Dedifferentiated amniotic fluid mesenchymal stem cell (primary cell): Measurements from ENCODE around the gene SFR1.

ENCODE experiments used
- DNase-seq: peaks from one replicate; pipeline ENCODE4 v3.0.0-alpha.2; 2016; ENCODE audit errors: extremely low spot score

The SFR1 gene, protein sequence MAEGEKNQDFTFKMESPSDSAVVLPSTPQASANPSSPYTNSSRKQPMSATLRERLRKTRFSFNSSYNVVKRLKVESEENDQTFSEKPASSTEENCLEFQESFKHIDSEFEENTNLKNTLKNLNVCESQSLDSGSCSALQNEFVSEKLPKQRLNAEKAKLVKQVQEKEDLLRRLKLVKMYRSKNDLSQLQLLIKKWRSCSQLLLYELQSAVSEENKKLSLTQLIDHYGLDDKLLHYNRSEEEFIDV

DNA sequence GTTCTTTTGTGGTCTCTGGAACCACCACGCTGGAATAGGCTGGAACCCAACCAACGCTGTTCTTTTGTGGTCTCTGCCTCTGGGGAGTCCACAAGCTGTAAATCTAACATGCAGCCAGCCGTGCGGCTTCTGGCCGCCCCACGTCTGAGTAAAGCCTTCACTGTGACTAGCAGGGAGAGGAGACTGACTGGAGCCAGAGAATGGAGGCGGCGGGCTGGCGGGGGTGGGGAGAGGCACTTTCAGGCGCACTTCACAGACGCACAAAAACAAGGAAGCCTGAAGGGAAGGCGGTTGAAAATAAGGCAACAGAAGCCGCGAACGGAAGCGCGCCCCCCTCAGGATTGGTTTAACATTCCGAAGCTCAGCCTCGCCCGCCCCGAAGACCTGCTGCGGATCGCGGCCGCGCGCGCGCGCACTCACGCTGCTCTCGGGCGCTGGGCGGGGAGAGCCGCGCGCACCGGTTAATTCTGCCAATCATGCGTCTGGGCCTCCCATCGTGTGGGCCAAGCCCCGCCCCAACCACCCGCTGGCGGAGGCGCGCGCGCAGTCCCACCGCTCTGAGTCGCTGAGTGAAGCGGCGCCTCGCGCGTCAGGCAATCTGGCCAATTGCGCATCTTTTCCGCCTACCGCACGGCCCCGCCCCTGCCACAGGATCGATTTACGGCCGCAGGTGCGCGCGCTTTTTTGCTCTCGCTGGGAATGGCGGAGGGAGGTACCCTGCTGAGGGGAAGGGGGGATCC, at the start of gene SFR1:
Gene SFR1, plus strand, starts transcription at position 687 of the 740 bp plus-strand sequence. Its CDS starts 13 bp downstream, at position 700.
- peak; percentile 96 for DNase-seq

DNA sequence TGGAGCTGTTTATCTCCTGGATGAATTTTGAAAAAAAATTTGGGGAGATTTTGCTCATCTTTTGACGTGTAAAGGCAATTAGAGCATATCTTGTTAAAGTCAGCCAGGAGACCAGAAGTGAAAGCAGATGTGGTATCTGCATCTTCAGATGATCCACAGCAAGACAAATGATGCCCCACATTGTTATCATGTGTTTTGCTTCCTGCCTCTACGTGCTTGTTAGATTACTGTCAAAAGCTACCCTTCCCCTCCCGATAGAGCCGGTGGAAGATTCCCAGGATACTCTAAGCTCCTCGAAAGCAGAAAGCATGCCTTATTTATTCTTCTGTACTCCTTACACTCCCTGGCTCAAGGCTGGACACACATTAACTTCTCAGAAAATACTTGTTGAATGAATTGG, 49.2 kb upstream of the SFR1 start:
- no peak for DNase-seq

DNA sequence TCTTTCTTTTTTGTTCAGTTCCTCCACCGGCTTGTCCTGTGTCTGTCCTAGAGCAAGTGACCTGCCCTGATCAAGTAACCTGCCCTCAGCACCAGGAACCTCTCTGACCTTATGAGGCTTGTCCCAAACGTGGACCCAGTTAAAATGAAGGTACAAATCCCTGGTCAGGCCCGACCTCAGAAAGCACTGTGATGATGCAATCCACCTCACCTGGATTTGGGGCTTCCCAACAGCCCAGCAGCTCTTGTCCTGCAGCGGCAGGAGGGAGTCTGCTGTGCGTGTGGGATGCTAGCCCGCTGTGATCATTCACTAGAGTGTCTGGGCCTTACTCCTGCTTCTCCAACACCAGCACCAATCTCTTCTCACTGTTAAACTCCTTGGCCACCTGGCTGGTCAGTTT, 47.5 kb upstream of the SFR1 start:
- DNase-seq = no peak

DNA sequence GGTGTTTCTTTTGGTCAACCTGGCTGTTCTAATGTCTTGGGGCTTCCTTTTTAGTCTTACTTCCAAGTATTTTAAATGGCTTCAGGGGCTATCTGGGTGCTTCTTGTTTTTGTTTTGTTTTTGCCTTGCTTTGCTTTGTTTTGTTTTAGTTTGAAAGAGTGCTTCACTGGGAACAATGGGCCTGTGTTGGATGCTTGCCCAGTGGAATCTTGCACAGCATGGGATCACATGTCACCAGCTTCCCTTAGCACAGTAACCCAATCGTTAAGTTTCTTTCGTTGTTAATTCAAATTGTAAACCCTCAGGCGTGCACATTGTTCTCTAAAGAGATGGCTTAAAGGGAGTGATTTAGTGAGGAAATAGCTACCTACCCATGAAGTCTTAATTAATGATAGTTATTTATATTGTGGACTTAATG, 45.2 kb upstream of the SFR1 start:
- DNase-seq = no peak

DNA sequence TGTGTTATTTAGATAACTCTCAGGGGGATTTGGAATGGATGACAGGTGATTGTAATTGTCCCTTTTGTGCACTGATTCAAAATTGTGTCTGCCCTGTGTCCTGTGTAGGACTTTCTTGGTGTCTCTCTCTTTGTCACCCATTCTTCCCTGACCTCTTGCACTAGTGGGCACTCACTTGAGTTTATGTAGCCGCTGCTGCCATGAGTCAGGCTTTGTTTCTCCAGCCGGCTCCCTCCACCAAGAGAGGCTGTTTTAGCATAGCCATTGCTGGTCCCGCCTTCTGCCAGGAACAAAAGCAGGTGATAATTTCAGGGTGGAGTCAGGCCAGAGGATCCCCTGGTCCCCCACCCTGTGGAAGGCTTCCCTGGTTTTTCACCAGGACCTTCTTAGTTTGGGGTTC, 44.7 kb upstream of the SFR1 start:
- no peak for DNase-seq

DNA sequence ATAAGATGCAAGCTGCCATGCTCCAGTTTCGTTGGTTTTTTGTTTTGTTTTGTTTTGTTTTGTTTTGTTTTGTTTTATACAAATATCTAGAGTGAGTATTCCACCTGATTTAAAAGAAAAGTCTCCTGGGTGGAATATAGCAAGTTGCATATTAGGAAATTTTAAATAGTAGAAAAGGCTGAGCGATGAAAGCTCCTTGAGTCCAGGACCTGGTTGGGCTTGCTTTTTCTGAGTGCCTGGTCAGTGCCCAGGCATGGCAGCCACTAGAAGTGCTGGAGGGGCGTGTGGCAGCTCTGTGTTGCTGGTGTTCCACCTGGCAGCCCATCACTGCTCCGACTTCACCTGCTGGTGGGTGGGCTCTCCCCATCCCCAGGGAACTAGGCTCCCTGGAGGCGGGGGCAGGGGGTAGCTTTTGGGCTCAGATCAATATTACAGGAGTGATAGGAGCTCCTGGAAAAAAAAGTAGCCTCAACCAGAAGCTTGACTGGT, 44.3 kb upstream of the SFR1 start:
- no peak for DNase-seq

DNA sequence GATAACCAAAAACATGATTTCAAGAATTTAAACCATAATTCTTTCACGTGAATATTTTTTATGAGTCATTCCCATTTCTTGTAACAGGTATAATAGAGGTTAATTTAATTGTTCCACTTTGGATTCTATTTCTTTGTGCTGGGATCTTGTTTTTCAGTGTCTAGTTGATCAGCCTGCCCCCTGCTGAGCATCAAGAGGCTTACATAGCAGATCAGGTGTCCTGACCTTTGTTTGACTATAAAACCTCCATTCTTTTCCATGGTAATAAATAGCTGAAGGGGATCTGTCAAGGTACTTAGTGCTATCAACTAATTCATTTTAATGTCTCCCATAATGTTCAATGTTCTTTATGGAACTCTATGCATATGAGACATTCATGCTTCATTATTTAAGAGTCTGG, 41.2 kb upstream of the SFR1 start:
- no peak for DNase-seq

DNA sequence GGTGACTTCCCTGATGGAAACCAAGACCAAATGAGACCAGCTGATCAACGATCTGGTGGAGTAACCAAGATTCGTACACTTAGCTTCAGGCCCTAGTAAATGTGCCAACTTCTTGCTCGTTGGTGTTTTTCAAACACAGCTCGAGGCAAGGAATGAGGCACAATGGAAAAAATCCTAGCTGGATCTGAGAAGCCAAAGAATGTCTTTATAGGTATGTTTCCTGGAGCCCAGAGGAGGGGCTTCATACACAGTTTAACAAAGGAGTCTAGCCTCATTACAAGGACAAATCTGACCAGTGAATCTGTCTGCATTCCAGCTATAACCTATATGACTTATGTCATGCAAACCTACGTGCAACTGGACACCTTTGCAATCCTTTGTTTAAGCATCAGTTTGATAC, 40.0 kb upstream of the SFR1 start:
- DNase-seq = no peak

DNA sequence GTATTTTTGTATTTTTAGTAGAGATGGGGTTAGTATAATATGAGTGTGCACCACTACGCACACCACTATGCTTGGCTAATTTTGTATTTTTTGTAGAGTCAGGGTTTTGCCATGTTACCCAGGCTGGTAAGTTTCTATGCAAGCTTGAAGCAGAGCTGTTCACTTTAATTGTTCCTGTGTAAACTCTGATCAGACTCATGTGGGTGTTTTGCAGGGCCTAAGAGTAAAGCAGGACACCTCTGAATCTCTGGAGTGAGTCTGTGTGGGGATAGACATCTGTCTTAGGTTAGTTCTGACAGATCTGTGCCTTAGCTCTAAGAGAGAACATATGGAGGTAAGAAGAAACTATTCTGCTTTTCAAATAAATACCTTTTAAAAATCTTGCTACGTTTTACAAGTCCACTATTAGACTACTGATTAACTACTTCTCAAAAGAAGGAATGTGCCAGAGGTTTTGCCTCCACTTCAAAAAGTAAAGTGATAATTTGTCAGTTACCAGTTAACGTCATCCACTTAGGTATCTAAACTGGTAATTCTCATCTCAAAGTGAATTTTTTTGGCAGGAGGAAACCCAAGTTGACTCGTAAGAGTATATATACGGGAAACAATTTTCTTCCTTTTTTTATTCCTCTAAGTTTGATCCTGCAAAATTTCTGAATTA, 37.4 kb upstream of the SFR1 start:
- no peak for DNase-seq

DNA sequence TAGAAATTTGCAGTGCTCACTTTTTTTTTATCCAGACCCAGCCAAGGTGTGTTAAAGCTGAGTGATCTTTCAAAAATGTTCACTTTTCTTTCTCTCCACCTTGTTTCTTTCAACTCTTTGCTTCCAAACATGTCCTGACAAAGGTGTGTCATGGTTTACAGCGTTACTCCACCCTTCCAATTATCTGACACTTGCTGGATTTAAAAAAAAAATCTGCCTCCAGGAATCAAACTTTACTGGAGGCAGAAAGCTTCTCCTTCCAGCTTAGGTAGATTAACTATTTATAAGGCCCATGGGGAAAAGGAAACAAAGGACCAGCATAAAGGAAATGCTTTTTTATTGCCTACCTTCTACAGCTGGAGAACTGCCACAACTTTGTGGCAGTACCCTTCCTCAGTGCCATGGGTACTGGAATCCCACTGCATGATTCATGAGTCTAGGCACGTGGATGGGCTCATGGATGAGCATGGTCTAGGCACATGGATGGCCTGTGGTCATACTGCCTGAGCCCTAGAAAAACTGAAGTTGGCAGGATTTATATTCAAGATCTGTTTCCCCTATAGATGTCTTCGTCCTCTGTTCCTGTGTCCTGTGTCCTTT, 36.1 kb upstream of the SFR1 start, which contains the start of gene COL17A1:
Gene COL17A1, minus strand, starts transcription at position 80 of the 600 bp plus-strand sequence. CDS start 5,207 bp downstream, outside the sequence.
- DNase-seq = no peak

DNA sequence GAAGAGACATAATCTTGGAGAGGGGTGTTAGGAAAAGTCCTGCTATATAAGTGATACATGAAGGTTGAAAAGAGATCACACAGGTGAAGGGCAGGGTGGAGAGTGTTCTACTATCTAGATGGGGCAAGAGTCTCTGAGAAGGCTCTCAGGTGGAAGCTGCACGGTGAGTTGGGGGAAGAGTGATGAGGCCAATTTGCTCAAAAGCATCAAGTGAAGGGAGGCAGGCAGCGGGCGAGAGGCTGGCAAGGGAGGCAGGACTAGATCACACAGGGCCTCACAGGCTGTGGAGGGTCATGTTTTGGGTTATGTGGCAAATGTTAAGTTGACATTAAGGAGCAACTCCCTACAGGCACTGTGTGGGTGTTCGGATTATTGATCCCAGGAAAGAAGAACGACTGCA, 33.7 kb upstream of the SFR1 start:
- no peak for DNase-seq

DNA sequence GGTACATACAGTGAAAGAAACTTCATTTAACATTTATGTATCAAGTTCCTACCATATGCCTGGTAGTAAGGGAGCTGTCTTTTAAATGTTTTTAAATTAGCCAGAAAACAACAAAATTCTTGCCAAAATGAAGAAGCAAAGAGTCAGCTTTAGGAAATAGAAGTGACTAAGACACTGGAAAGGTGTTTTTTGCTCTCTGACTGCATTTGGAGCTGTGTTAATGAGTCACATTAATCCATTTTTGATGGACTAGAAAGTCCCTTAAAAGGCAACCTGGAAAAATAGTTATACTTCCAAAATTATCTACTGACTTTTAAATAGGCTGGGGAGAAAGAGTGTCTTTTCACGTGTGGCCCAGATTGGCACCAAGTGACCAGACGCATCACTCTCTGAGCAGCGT, 32.4 kb upstream of the SFR1 start:
- no peak for DNase-seq

DNA sequence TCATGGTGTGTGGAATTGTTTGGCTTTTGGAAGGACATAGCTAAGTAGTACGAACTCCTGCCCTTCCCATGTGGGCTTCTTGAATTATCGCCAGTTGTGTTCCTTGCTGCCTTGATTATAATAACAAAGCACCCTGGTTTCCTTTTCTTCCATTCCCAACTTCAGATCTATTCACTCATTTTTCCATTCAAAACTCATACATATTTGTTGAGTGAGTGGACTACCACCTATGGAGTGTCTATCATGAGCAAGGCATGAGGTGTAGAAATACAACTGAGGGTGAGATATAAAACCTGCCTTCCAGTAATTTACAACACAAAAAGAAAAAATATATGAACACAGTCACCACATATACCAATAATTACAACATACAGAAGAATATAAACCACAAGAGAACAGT, 31.4 kb upstream of the SFR1 start:
- no peak for DNase-seq

DNA sequence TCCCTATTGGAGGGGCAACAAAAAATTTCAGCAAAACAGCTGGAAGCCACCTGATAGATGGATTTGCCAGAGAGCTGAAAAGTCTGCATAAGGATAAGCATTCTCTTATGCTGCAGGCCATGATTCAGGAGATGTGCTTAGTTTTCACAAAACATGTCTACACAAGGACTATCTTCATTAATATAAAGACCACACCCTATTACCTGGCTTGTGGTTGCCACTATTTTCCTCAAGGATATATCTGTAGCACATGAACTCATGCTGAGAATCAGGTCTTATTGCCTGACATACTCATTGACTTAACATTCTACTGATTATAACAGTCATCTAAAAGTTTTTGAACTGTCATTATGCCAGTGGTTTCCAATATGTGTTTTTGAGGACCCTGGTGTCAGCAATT, 29.2 kb upstream of the SFR1 start:
- DNase-seq = no peak

DNA sequence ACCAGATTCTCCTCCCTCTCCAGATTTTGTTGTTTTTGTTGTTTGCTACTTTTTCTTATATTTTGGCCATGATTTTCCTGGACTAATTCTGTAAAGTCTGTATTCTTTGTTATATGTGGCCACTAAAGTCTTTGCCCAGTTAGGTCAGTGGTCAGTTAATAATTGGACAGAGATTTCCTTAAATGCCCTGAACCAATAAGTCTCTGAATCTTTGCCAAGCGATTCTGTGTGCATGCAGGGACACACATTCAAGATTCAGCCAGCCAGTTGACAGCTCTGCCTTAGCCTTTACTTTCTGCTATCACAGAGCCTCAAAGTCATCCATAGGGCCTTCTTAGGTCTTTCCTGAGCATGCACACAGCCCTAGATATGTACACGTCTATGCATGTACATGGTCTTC, 25.3 kb upstream of the SFR1 start:
- DNase-seq = no peak

DNA sequence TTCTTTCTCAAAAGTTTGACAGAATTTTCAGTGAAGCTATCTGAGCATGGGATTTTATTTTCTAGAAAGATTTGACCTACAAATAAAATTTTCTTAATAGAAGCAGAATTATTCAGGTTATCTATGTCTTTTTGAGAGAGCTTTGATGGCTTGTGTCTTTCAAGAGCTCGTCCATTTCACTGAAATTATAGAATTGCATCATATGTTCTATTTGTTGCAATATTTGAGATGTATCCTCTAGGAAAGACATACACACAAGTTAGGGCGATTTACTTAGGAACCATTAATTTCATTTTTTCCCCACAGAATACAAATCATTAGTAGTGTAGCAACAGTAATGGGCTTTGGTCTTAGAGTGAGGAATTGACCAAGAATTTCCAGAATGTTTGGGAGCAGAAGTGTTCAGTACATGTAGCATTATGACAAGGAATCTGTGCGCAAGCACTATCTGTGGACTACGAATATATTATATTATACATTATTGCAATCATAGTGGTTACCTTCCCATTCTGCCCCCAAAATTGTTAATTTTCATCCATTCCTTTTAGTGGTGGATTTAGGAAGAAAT, 23.5 kb upstream of the SFR1 start:
- DNase-seq = no peak

DNA sequence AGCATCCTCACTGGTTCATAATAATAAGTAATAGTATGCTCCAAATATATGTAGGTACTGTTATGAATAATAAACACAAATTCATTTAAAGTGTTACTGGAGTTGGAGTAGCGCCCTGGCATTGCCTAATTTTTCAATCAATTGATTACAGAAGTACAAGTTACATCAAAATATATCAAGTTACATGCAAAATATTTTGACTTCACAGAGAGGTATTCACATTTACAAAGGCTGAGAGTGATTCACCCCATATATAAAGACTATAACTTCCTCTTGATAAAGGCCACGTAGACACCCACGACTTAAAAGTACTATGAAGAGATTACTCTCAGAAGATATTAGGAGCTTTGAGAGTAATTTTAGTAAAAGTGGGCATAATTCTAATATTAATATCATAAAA, 22.7 kb upstream of the SFR1 start:
- no peak for DNase-seq

DNA sequence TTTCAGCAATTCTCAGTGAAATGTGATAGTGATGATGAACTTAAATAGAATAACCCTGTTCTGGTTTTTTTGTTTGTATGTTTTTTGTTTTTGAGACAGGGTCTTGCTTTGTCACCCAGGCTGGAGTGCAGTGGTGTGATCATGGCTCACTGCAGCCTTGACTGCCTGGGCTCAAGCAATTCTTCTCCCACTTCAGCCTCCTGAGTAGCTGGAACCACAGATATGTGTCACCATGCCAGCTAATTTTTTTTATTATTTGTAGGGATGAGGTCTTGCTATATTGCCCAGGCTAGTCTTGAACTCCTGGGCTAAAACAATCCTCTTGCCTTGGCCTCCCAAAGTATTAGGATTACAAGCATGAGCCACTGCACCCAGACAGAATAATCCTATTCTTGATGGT, 22.0 kb upstream of the SFR1 start:
- no peak for DNase-seq

DNA sequence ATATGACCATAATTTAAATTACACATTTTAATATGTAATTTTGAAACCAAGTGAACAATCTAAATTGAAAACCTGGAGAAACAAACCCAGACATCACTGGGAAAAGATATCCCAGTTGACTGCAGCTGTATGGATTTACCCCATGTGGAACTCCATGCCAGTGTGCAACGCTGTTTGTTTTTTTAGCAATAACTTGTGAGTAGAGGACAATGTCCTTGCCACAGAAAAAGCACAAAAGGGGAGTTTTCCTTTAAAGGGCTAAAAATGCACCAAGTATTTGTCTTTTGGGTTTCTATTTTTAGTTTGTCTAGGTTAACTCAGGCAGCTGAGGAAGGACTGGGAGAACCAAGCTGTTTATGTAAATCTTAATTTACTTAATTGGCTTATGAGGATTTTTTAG, 21.2 kb upstream of the SFR1 start:
- DNase-seq = no peak

DNA sequence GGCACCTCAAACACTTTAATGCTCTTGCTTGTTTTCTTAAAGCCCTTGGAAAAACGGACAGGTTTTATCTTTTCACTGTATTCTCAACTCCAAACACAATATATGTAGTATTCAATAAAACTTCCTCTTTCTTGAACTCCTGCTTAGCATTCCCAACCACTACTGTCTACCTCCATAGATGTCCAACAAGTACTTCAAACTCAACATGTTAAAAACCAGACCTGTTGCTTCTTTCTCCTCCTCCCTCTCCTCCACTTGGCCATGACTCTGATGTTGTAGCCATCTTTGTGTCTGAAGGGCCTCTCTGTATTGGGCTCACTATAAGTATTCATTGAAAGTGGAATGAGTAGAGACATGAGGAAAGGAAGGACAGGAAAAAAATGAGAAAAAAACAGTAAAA, 20.1 kb upstream of the SFR1 start:
- DNase-seq = no peak

DNA sequence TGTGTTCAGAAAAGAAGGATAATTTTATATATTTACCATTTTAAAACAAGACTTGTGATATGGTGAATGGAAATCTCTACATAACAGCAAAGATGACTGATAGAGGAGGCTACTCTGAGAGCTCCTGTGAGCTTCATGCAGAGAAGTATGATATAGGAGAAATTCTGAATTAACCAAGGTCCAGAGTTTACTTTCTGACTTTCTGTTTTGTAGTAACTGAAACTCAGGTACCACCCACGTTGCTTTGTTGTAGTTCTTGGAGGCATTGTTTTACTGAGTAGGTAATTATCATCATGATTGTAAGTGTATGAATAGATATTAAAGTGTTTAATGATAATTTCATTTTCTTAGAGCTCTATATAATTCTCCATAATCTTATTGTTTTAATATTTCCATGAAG, 18.0 kb upstream of the SFR1 start:
- no peak for DNase-seq

DNA sequence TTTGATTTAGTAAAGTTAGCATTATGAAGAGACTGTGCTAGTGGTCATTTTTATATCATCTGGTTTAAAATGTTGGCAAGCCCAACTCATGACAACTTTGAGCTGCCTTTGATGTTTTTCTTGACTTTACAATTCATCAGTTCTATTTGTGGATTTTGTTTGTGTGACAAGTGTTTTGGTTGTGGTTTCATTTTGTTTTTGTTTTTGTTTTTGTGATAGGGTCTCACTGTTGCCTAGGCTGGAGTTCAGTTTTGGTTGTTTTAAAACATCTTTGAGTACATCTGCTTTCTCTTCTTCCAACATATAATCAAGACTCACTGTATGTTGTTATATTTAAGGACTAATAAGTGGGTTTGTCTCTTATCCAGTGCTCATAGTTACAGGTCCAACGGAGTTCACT, 17.6 kb upstream of the SFR1 start:
- DNase-seq = no peak
